HEK293 (cell line): ENCODE measurements around the gene ANGEL1.

Experiments
- TCF7L2 ChIP-seq: IDR thresholded peaks from 2 replicates; pipeline ENCODE4 v1.6.1; 2011; ENCODE audit warnings: low read depth, mild to moderate bottlenecking, inconsistent platforms, low read length, moderate library complexity, borderline replicate concordance
- ZNF121 ChIP-seq: fragments of 450-650 bp; formaldehyde crosslinking; IDR thresholded peaks from 2 replicates; pipeline ENCODE4 v1.5.1; 2016; ENCODE audit warnings: missing biosample characterization, missing genetic modification characterization
- ZNF169 ChIP-seq: fragments of 450-650 bp; formaldehyde crosslinking; IDR thresholded peaks from 2 replicates; pipeline ENCODE4 v1.5.1; 2016; ENCODE audit warnings: missing biosample characterization, missing genetic modification characterization
- ZNF514 ChIP-seq: fragments of 450-650 bp; formaldehyde crosslinking; IDR thresholded peaks from 2 replicates; pipeline ENCODE4 v1.5.1; 2016; ENCODE audit warnings: missing biosample characterization, missing genetic modification characterization
- ZNF529 ChIP-seq: fragments of 450-650 bp; formaldehyde crosslinking; IDR thresholded peaks from 2 replicates; pipeline ENCODE4 v1.5.1; 2017; ENCODE audit warnings: missing genetic modification characterization, missing biosample characterization; ENCODE audit not compliant: insufficient replicate concordance
- ZNF561 ChIP-seq: fragments of 450-650 bp; IDR thresholded peaks from 2 replicates; pipeline ENCODE4 v1.5.1; 2018; ENCODE audit warnings: missing biosample characterization, missing genetic modification characterization, borderline replicate concordance
- ZNF571 ChIP-seq: fragments of 450-650 bp; formaldehyde crosslinking; IDR thresholded peaks from 2 replicates; pipeline ENCODE4 v1.5.0; 2017; ENCODE audit warnings: missing biosample characterization, missing genetic modification characterization
- ZNF747 ChIP-seq: fragments of 450-650 bp; formaldehyde crosslinking; IDR thresholded peaks from 2 replicates; pipeline ENCODE4 v1.5.1; 2016; ENCODE audit warnings: missing biosample characterization, missing genetic modification characterization
- TF ChIP-seq, protein P1 (sequence below): fragments of 450-650 bp; formaldehyde crosslinking; IDR thresholded peaks from 2 replicates; pipeline ENCODE4 v1.5.1; 2016; ENCODE audit warnings: missing biosample characterization, missing genetic modification characterization
- TF ChIP-seq, protein P2 (sequence below): fragments of 450-650 bp; formaldehyde crosslinking; optimal IDR thresholded peaks from 2 replicates; pipeline ENCODE3; 2016; ENCODE audit warnings: missing biosample characterization, mild to moderate bottlenecking, missing genetic modification characterization
- TF ChIP-seq, protein P3 (sequence below): sonication (generic); formaldehyde crosslinking; IDR thresholded peaks from 2 replicates; pipeline ENCODE4 v1.8.1; 2022; ENCODE audit warnings: mild to moderate bottlenecking, moderate library complexity, missing genetic modification reagents

DNA sequence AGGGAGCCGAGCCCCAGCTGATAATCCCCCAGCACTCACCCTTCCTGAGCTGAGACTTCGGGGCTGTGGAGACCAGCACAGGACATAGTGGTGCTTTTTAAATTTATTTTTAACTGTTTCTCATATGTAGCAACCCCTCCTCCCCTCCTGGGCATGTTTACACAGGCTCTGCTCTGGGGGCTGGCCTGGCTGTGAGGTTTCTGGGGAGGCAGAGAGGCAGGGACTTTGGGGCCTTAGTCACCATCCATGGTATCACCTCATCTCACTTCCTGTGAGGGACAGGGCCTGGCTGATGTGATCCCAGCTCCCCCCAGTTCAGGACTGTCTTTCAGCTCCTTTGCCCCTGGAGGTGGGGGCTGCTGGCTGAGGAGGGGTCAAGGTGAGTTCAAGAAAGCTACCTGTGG, 31.0 kb downstream of the ANGEL1 start:
- TF ChIP-seq, protein P1, sequence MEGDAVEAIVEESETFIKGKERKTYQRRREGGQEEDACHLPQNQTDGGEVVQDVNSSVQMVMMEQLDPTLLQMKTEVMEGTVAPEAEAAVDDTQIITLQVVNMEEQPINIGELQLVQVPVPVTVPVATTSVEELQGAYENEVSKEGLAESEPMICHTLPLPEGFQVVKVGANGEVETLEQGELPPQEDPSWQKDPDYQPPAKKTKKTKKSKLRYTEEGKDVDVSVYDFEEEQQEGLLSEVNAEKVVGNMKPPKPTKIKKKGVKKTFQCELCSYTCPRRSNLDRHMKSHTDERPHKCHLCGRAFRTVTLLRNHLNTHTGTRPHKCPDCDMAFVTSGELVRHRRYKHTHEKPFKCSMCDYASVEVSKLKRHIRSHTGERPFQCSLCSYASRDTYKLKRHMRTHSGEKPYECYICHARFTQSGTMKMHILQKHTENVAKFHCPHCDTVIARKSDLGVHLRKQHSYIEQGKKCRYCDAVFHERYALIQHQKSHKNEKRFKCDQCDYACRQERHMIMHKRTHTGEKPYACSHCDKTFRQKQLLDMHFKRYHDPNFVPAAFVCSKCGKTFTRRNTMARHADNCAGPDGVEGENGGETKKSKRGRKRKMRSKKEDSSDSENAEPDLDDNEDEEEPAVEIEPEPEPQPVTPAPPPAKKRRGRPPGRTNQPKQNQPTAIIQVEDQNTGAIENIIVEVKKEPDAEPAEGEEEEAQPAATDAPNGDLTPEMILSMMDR (tag by site-specific recombination): no peak
- TF ChIP-seq ZNF571 (tag by site-specific recombination) (no peak), ZNF169 (tag by site-specific recombination) (no peak), ZNF561 (tag by site-specific recombination) (no peak), ZNF747 (tag by site-specific recombination) (no peak), ZNF121 (tag by site-specific recombination) (no peak), ZNF514 (tag by site-specific recombination) (no peak), ZNF529 (tag by site-specific recombination) (no peak), TCF7L2 (no peak)
- TF ChIP-seq, protein P2, sequence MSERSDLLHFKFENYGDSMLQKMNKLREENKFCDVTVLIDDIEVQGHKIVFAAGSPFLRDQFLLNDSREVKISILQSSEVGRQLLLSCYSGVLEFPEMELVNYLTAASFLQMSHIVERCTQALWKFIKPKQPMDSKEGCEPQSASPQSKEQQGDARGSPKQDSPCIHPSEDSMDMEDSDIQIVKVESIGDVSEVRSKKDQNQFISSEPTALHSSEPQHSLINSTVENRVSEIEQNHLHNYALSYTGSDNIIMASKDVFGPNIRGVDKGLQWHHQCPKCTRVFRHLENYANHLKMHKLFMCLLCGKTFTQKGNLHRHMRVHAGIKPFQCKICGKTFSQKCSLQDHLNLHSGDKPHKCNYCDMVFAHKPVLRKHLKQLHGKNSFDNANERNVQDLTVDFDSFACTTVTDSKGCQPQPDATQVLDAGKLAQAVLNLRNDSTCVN (tag by site-specific recombination): no peak
- TF ChIP-seq, protein P3, sequence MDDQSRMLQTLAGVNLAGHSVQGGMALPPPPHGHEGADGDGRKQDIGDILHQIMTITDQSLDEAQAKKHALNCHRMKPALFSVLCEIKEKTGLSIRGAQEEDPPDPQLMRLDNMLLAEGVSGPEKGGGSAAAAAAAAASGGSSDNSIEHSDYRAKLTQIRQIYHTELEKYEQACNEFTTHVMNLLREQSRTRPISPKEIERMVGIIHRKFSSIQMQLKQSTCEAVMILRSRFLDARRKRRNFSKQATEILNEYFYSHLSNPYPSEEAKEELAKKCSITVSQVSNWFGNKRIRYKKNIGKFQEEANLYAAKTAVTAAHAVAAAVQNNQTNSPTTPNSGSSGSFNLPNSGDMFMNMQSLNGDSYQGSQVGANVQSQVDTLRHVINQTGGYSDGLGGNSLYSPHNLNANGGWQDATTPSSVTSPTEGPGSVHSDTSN: no peak
